GM12891 (cell line): ENCODE measurements around the gene ELMO1.

Experiments
- DNase-seq: peaks from one replicate; pipeline ENCODE4 v3.0.0; 2011; ENCODE audit warnings: low spot score; ENCODE audit not compliant: insufficient read length
- FAIRE-seq: peaks from 2 replicates; lab custom pipeline; 2011; peaks lifted over from hg19 to GRCh38; lab: Jason Lieb, UNC
- PAX5 ChIP-seq: IDR thresholded peaks from 2 replicates; pipeline ENCODE4 v1.6.1; 2011; ENCODE audit warnings: low read length, moderate library complexity, mild to moderate bottlenecking; ENCODE audit not compliant: insufficient read depth, severe bottlenecking
- POLR2A ChIP-seq: IDR thresholded peaks from 2 replicates; pipeline ENCODE4 v1.6.1; 2011; ENCODE audit warnings: low read depth, low read length, control low read depth
- POLR2AphosphoS5 ChIP-seq: IDR thresholded peaks from 2 replicates; pipeline ENCODE4 v1.6.1; 2011; ENCODE audit warnings: low read depth, low read length, control low read depth
- POU2F2 ChIP-seq: IDR thresholded peaks from 2 replicates; pipeline ENCODE4 v1.6.1; 2011; ENCODE audit warnings: low read depth, mild to moderate bottlenecking, control low read depth, low read length, moderate library complexity
- SPI1 ChIP-seq: IDR thresholded peaks from 2 replicates; pipeline ENCODE4 v1.6.1; 2011; ENCODE audit warnings: low read depth, low read length, control low read depth
- TAF1 ChIP-seq: IDR thresholded peaks from 2 replicates; pipeline ENCODE4 v1.6.1; 2011; ENCODE audit warnings: low read depth, low read length, control low read depth

The ELMO1 gene

GRCh38 chr7:37211097-37211880 lies 237.4 kb downstream of the ELMO1 start:
- TF ChIP-seq POLR2A (no peak), PAX5 (no peak), SPI1 (no peak), POLR2AphosphoS5 (no peak), TAF1 (no peak), POU2F2 (no peak)
- FAIRE-seq = no peak
- DNase-seq = no peak

GRCh38 chr7:37209195-37209594 lies 239.5 kb downstream of the ELMO1 start:
- TF ChIP-seq POLR2AphosphoS5 (no peak), POU2F2 (no peak), TAF1 (no peak), SPI1 (no peak), POLR2A (no peak), PAX5 (no peak)
- DNase-seq (no peak), FAIRE-seq (no peak)

GRCh38 chr7:37208528-37208927 lies 240.1 kb downstream of the ELMO1 start:
- peak; percentile 79 for FAIRE-seq
- TF ChIP-seq POLR2AphosphoS5 (no peak), TAF1 (no peak), POU2F2 (no peak), SPI1 (no peak), PAX5 (no peak), POLR2A (no peak)
- peak; percentile 24 for DNase-seq

GRCh38 chr7:37206192-37206591 lies 242.5 kb downstream of the ELMO1 start:
- DNase-seq (no peak), FAIRE-seq (no peak)
- TF ChIP-seq SPI1 = no peak
- TF ChIP-seq POU2F2 = no peak
- TF ChIP-seq POLR2AphosphoS5 = no peak
- TF ChIP-seq PAX5 = no peak
- TF ChIP-seq TAF1 = no peak
- TF ChIP-seq POLR2A = no peak

- FAIRE-seq (peak; percentile 38), DNase-seq (no peak)
- no peak for TF ChIP-seq POU2F2
- TF ChIP-seq TAF1 = no peak
- no peak for TF ChIP-seq POLR2AphosphoS5
- no peak for TF ChIP-seq SPI1
- TF ChIP-seq PAX5 = no peak
- TF ChIP-seq POLR2A = no peak
Measured at GRCh38 chr7:37205451-37205850, 243.2 kb downstream of the ELMO1 start.

- FAIRE-seq (no peak), DNase-seq (no peak)
- TF ChIP-seq SPI1 (no peak), POLR2AphosphoS5 (no peak), POU2F2 (no peak), TAF1 (no peak), PAX5 (no peak), POLR2A (no peak)
Measured at GRCh38 chr7:37201876-37202198, 246.8 kb downstream of the ELMO1 start.

- TF ChIP-seq SPI1 = no peak
- TF ChIP-seq PAX5 = no peak
- no peak for TF ChIP-seq TAF1
- no peak for TF ChIP-seq POLR2AphosphoS5
- TF ChIP-seq POLR2A = no peak
- no peak for TF ChIP-seq POU2F2
- DNase-seq = peak; percentile 35
- FAIRE-seq = peak; percentile 71
Measured at GRCh38 chr7:37201003-37201875, 247.4 kb downstream of the ELMO1 start.

- no peak for TF ChIP-seq TAF1
- no peak for TF ChIP-seq PAX5
- no peak for TF ChIP-seq POU2F2
- no peak for TF ChIP-seq POLR2A
- no peak for TF ChIP-seq POLR2AphosphoS5
- TF ChIP-seq SPI1 = no peak
- FAIRE-seq (peak; percentile 76), DNase-seq (peak; percentile 35)
Measured at GRCh38 chr7:37198906-37199485, 249.7 kb downstream of the ELMO1 start.

- DNase-seq (no peak), FAIRE-seq (no peak)
- TF ChIP-seq POLR2A (no peak), POU2F2 (no peak), SPI1 (no peak), PAX5 (no peak), POLR2AphosphoS5 (no peak), TAF1 (no peak)
Measured at GRCh38 chr7:37198041-37198905, 250.4 kb downstream of the ELMO1 start.
